ELF-1 (cell line): ENCODE data around the gene CACNA1D.
"Not testable (repeated sequence)": the region's sequence is repeated elsewhere in the genome, so short reads cannot be mapped to it uniquely, and the experiment has no call there.

ENCODE experiments used
- DNase-seq: peaks from one replicate; pipeline ENCODE4 v3.0.0-alpha.2; 2016; ENCODE audit warnings: low read depth, low spot score

Gene CACNA1D

GRCh38 chr3:53571264-53571663 is 76.9 kb downstream of the CACNA1D start:
- DNase-seq: no peak

GRCh38 chr3:53572184-53572583 is 77.8 kb downstream of the CACNA1D start:
- not testable (repeated sequence) for DNase-seq

GRCh38 chr3:53577506-53577905 is 83.1 kb downstream of the CACNA1D start:
- peak; percentile 63 for DNase-seq

- no peak for DNase-seq
Measured at GRCh38 chr3:53579636-53580035, 85.2 kb downstream of the CACNA1D start.

GRCh38 chr3:53581671-53582070 is 87.3 kb downstream of the CACNA1D start:
- DNase-seq: no peak

GRCh38 chr3:53583161-53583690 is 88.8 kb downstream of the CACNA1D start:
- DNase-seq: no peak

- DNase-seq: no peak
Measured at GRCh38 chr3:53585049-53585448, 90.6 kb downstream of the CACNA1D start.

GRCh38 chr3:53585627-53586026 is 91.2 kb downstream of the CACNA1D start:
- DNase-seq: no peak

- DNase-seq: peak; percentile 21
Measured at GRCh38 chr3:53588122-53588521, 93.7 kb downstream of the CACNA1D start.

- DNase-seq: no peak
Measured at GRCh38 chr3:53589201-53589600, 94.8 kb downstream of the CACNA1D start.

GRCh38 chr3:53589806-53590205 is 95.4 kb downstream of the CACNA1D start:
- no peak for DNase-seq

- no peak for DNase-seq
Measured at GRCh38 chr3:53590606-53591005, 96.2 kb downstream of the CACNA1D start.

GRCh38 chr3:53591646-53592045 is 97.2 kb downstream of the CACNA1D start:
- no peak for DNase-seq

GRCh38 chr3:53592862-53593261 is 98.5 kb downstream of the CACNA1D start:
- DNase-seq: no peak

GRCh38 chr3:53593611-53594010 is 99.2 kb downstream of the CACNA1D start:
- no peak for DNase-seq

GRCh38 chr3:53594276-53594675 is 99.9 kb downstream of the CACNA1D start:
- no peak for DNase-seq

GRCh38 chr3:53595660-53596059 is 101.2 kb downstream of the CACNA1D start:
- DNase-seq: no peak

GRCh38 chr3:53597136-53597915 is 102.9 kb downstream of the CACNA1D start:
- DNase-seq: no peak

- DNase-seq: no peak
Measured at GRCh38 chr3:53599771-53600170, 105.4 kb downstream of the CACNA1D start.

- no peak for DNase-seq
Measured at GRCh38 chr3:53602866-53603265, 108.5 kb downstream of the CACNA1D start.

GRCh38 chr3:53604232-53604631 is 109.8 kb downstream of the CACNA1D start:
- no peak for DNase-seq

GRCh38 chr3:53606793-53607192 is 112.4 kb downstream of the CACNA1D start:
- no peak for DNase-seq

- DNase-seq: no peak
Measured at GRCh38 chr3:53612508-53612907, 118.1 kb downstream of the CACNA1D start.
